ENCODE data around the gene CALHM3. TPM values are rescaled to one million over a fixed set of nuclear protein-coding genes. Genes with fewer than 3 reads are reported as not detected.
"Not testable (repeated sequence)": the region's sequence is repeated elsewhere in the genome, so short reads cannot be mapped to it uniquely, and the experiment has no call there.

Gene CALHM3
- polyA plus RNA-seq, 1 of the 3 experiments (the other 2 are of a cell fraction), result not detected

GRCh38 chr10:103504181-103504783 lies 25.2 kb upstream of the CALHM3 start (continued):
- peak; percentile 34; the same call in 1 of the 2 replicates for TF ChIP-seq REST (IDR thresholded peaks at IDR 0.05; ENCODE audit: low read depth, low read length)
- peak in 1 of 2 experiments; percentile 37; a peak in 1 of 4 replicates for TF ChIP-seq EP300 (IDR thresholded peaks at IDR 0.05; ENCODE audit: borderline replicate concordance in 1 of 2, low read depth in 1 of 2, low read length in 1 of 2)
- TF ChIP-seq TAF1 (IDR thresholded peaks at IDR 0.05; ENCODE audit: borderline replicate concordance, low read depth, low read length), result no peak; the same call in 1 of the 2 replicates
- peak; percentile 94 for TF ChIP-seq PBX3 (IDR thresholded peaks at IDR 0.05)

- H2AFZ ChIP-seq (ENCODE audit: low read depth); H3K36me3 ChIP-seq (replicated peaks in 1 of 2; ENCODE audit: control insufficient read depth in 1 of 2, insufficient read depth in 2 of 2, low read length in 1 of 2); H3K9me3 ChIP-seq; H3K9me2 ChIP-seq; DNase-seq; H3K4me3 ChIP-seq (ENCODE audit: low read depth in 2 of 2, low read length in 1 of 2); H3K4me2 ChIP-seq; H4K20me1 ChIP-seq (ENCODE audit: insufficient read depth); H3F3A ChIP-seq (replicated peaks; ENCODE audit: insufficient read depth); H3K79me2 ChIP-seq (ENCODE audit: insufficient read depth); H3K9ac ChIP-seq: not testable (repeated sequence)
- ChIA-PET POLR2A (interaction anchor here (1.0 kb wide), 1 partner anchor 43 kb away, joined by 3 read pairs; no protein-coding TSS in a partner anchor), CTCF (interaction anchor here (0.7 to 3.9 kb wide), 7 partner anchors 11 to 93 kb away, joined by 3 to 16 read pairs (median 3); partner anchors contain the start of gene NEURL1)
- H3K4me1 ChIP-seq (ENCODE audit: control insufficient read depth in 1 of 2, insufficient read depth in 2 of 2, low read depth in 1 of 2, low read length in 1 of 2), result peaks cover 6 to 40% of the 10 kb centered on the region in 2 experiments; a peak in 3 of 4 replicates
- H3K27me3 ChIP-seq (ENCODE audit: insufficient read depth), result peaks cover 20% of the 10 kb centered on the region
- 82% methylated on average over 6 of the region's 6 CpGs for WGBS (ENCODE audit: low lambda C conversion rate)
- H3K27ac ChIP-seq (ENCODE audit: low read depth in 2 of 2, low read length in 1 of 2), result peak overlapping the region in 1 of 2 experiments; percentile 94; a peak in 2 of 4 replicates
These were observed 24.7 kb upstream of the CALHM3 start for GRCh38 chr10:103503777-103504176.

GRCh38 chr10:103502849-103503660 lies 24.0 kb upstream of the CALHM3 start:
- TF ChIP-seq ELF1 (IDR thresholded peaks at IDR 0.05) (no peak), FOXJ3 (CRISPR knock-in tag; IDR thresholded peaks at IDR 0.05) (peak; percentile 87), EZH2phosphoT487 (IDR thresholded peaks at IDR 0.05; ENCODE audit: borderline replicate concordance, low read depth) (no peak), FOXM1 (IDR thresholded peaks at IDR 0.05; ENCODE audit: low read depth) (no peak), RCOR1 (IDR thresholded peaks at IDR 0.05; ENCODE audit: low read length) (peak; percentile 34), CHD2 (IDR thresholded peaks at IDR 0.05; ENCODE audit: low read length, partially characterized antibody) (peak; percentile 14), EP300 (IDR thresholded peaks at IDR 0.05; ENCODE audit: borderline replicate concordance in 1 of 2, low read depth in 1 of 2, low read length in 1 of 2) (peak in 1 of 2 experiments; percentile 27; a peak in 1 of 4 replicates), GATA2 (CRISPR knock-in tag; IDR thresholded peaks at IDR 0.05) (peak; percentile 84), TEAD4 (IDR thresholded peaks at IDR 0.05; ENCODE audit: borderline replicate concordance, insufficient read depth) (no peak), PBX3 (IDR thresholded peaks at IDR 0.05) (no peak), MXI1 (IDR thresholded peaks at IDR 0.05; ENCODE audit: low read depth, low read length) (peak; percentile 73; the same call in 1 of the 2 replicates)
- H4K20me1 ChIP-seq (ENCODE audit: insufficient read depth), result no peaks in the 10 kb centered on the region
- peak overlapping the region in 1 of 2 experiments; percentile 94; a peak in 2 of 4 replicates for H3K27ac ChIP-seq (ENCODE audit: low read depth in 2 of 2, low read length in 1 of 2)
- H3K4me2 ChIP-seq, result no peak overlapping the region
- WGBS (ENCODE audit: low lambda C conversion rate), result 75% methylated on average over 5 of the region's 13 CpGs
- no peaks in the 10 kb centered on the region for H3K9me3 ChIP-seq
- H3F3A ChIP-seq (replicated peaks; ENCODE audit: insufficient read depth), result peaks cover 5% of the 10 kb centered on the region
- H3K27me3 ChIP-seq (ENCODE audit: insufficient read depth), result peaks cover 14% of the 10 kb centered on the region
- no peak overlapping the region for H2AFZ ChIP-seq (ENCODE audit: low read depth)
- H3K9ac ChIP-seq, result no peak overlapping the region
- H3K9me2 ChIP-seq, result no peaks in the 10 kb centered on the region
- DNase-seq, result peak; percentile 91
- H3K4me1 ChIP-seq (ENCODE audit: control insufficient read depth in 1 of 2, insufficient read depth in 2 of 2, low read depth in 1 of 2, low read length in 1 of 2), result peaks cover 6 to 36% of the 10 kb centered on the region in 2 experiments; a peak in 3 of 4 replicates
- ChIA-PET CTCF (interaction anchor here (0.7 to 3.9 kb wide), 10 partner anchors 9 to 94 kb away, joined by 3 to 16 read pairs (median 4); no protein-coding TSS in a partner anchor), POLR2A (interaction anchor here (0.7 to 1.7 kb wide), 4 partner anchors 10 to 61 kb away, joined by 3 to 13 read pairs (median 4); partner anchors contain the start of gene NEURL1)
- H3K4me3 ChIP-seq (ENCODE audit: low read depth in 2 of 2, low read length in 1 of 2), result no peak overlapping the region
- H3K36me3 ChIP-seq (replicated peaks in 1 of 2; ENCODE audit: control insufficient read depth in 1 of 2, insufficient read depth in 2 of 2, low read length in 1 of 2), result no peaks in the 10 kb centered on the region
- H3K79me2 ChIP-seq (ENCODE audit: insufficient read depth), result no peaks in the 10 kb centered on the region
